Measurements from ENCODE around the gene C20orf202.
"Not testable (repeated sequence)": the region's sequence is repeated elsewhere in the genome, so short reads cannot be mapped to it uniquely, and the experiment has no call there.

C20orf202 gene

DNA sequence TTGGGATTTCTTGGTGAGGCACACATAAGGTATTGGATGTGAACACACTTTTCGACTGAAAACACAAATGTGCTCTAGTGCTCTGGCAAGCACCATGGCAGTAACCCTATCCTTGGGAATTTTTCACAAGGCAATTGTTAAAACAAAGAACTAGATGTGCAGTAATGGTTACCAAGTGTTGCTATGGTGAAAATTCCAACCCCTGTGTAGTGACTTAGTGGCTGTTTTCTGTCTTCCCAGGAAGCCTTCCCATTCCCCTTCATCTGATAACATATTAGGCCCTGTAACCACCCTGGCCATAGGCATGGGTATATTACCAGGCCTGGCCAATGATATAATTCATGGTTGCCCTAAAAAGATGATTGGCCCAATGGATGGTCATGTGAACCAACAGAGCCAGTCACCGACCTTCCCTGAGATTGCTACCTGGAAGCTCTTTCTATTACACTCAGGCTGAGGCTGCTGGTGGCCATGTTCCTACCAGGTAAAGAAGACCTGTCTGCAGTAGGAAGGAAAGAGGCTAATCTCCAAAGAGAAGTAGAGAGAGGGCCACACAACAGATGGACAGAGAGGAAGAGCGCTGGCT, 4.1 kb downstream of the C20orf202 start:
- DNase-seq (ENCODE audit: low read depth in 4 of 4, low spot score in 1 of 4) = no peak

DNA sequence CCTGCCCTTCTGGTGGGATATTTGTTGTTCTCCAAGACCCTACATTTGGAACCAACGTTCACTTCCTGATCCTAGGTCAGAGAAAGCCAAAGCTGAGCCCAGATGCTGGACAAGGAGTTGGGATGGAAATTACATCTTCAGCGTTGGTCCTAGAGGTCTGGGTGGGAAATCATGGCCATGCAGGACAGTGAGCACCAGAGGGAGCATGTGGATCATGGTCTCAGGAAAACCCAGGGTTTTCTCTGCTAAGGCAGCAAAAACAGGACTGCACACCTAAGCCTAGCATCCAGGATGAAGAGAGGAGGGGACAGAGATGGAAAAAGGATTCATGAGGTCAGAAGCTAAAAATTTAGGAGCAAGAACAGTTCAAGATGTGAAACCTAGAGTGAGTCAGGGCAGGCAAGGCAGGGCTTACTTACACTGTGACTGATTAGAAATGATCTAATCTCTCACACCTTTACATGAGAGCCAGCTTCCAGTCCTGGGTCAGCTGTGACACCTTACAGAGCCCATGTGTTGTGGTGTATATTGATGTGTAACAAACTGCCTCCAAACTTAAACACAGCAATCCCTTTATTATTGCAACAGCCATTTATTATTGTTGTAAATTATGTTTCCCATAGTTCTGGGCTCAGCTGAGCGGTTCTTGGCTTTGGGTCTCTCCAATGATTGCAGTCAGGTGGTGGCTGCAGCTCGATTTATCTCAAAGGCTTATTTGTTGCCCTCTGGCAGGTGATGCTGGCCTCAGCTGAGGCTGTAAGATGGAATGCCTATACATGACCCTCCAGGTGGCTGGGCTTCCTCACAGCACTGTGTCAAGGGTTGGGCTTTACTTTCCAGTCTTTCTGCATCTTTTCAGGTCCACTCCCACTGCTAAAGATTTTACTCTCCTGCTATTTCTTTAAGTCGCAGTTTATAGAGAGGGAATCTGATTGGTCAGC, 6.5 kb downstream of the C20orf202 start:
- DNase-seq (ENCODE audit: low read depth in 4 of 4, low spot score in 1 of 4) = no peak

- DNase-seq (ENCODE audit: low read depth in 4 of 4, low spot score in 1 of 4) = no peak
Observed at GRCh38 chr20:1210501-1210900, 7.2 kb downstream of the C20orf202 start.

GRCh38 chr20:1212023-1212422, 8.8 kb downstream of the C20orf202 start:
- DNase-seq (ENCODE audit: low read depth in 4 of 4, low spot score in 1 of 4) = no peak

DNA sequence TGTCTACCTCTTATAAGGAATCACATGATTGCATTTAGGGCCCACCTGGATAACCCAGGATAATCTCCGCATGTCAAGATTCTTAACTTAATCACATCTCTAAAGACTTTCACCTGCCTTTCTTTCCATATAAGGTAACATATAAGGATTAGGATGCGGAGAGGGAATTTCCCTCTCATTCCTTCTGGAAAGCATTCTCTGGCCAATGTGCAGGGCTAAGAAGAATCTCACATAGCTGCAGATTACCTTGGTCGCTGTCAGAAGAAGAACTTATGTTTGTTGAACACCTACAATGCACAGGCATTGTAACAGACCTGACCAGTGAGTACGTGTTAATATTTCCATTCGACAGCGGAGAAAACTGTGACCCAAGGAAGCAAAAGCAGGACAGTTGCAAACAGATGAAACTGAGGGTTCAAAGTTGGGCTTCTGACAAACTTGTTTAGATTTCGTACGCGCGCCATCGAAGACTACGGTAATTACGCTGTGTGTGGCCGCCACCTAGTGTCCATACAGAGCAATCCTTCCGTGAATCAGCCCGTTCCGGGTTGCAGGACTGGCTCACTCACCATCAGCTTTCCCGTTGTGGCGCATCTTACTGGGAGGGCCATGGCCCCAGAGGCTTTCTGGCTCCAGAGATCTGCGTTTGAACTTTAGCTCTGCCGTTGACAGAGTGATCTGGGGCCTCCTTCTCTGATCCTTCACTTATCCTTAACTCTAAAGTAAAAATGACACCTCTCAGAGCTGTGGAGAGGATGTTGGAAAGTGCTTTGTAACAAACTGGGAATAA, 9.5 kb downstream of the C20orf202 start:
- peak in 3 of 4 experiments; percentile 38 to 56 (median 51) for DNase-seq (ENCODE audit: low read depth in 4 of 4, low spot score in 1 of 4)

DNA sequence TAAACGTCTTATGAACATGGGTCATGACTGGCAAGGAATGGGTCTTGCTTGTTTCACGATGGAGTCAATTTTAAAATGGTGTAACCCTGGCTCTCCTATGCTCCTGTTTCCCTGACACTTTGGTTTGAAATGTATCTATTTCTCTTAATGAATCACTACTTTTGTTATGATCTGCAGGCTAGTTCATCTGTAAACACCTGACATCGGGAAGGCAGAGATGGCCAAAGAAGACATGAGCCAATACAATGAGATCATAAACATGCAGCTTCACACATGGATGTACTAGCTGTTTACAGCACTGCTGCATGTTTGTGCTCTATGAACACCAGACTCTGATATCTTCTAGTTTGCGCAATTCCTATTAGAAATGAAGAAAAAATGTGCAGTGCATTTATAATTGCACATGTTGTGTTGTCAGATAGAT, 11.6 kb downstream of the C20orf202 start:
- no peak for DNase-seq (ENCODE audit: low read depth in 4 of 4, low spot score in 1 of 4)

DNA sequence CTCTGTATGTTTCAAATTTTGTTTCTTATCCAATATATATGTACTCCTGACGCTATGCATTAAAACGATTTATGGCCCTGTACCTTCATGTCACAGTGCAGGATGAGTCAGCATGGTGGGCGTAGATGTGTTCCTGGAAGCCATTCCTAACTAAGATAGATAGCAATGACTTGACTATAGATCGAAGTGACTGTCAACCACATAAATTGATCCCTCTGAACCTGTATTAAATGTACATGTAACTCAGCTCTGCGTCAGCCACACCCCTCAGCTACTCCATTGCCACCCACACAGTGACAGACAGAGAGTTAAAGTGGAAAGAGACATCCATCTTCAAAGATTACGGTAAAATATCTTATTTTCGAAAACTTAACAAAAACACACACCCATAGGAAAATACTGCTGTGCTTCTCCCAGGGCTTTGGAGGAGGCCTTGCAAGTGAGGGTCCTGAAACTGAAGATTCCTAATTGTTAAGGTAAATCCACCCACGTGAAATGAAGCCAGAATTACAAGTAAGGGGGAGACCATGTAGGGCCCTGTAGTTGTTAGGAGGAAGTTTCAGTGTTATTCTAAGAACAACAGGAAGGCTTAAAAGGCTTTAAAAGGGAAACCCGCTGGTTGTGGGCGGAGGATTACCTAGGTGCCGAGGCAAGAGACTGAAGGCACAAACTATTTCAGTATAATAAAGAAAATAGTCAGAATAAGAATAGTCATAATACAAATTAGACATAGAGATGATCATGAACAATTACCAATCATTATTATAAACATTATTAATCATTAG, 12.3 kb downstream of the C20orf202 start:
- DNase-seq (ENCODE audit: low read depth in 4 of 4, low spot score in 1 of 4) = peak in 2 of 4 experiments; percentile 25 to 57

- DNase-seq (ENCODE audit: low read depth in 4 of 4, low spot score in 1 of 4) = not testable (repeated sequence)
Observed at GRCh38 chr20:1216527-1217427, 13.5 kb downstream of the C20orf202 start.

- DNase-seq (ENCODE audit: low read depth in 4 of 4, low spot score in 1 of 4) = not testable (repeated sequence)
Observed at GRCh38 chr20:1222750-1223149, 19.5 kb downstream of the C20orf202 start.

GRCh38 chr20:1224205-1224890, 21.1 kb downstream of the C20orf202 start:
- no peak for DNase-seq (ENCODE audit: low read depth in 4 of 4, low spot score in 1 of 4)

DNA sequence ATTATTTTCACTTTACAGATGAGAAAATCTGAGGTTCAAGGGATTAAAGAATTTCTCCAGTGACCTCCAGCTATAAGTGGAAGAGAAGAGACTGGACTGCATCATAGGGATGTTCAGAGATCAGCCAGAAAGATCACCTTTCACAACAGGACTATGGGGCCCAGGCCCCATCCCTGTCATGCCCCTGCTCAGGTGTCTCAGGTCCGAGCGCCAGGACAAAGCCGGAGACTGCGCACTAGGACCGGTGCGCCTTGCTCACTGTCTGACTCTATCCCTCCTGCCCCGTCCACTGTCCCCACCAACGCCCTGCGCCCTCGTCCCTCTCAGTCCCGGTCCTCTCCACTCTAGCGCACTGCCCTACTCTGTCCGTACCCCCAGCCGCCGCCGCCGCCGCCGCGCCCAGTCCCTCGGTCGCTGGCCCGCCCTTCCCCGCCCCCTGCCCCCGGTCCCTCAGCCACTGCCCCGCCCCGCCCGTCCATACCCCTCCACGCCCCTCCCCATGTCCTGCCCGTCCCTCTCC, 22.1 kb downstream of the C20orf202 start:
- no peak for DNase-seq (ENCODE audit: low read depth in 4 of 4, low spot score in 1 of 4)

DNA sequence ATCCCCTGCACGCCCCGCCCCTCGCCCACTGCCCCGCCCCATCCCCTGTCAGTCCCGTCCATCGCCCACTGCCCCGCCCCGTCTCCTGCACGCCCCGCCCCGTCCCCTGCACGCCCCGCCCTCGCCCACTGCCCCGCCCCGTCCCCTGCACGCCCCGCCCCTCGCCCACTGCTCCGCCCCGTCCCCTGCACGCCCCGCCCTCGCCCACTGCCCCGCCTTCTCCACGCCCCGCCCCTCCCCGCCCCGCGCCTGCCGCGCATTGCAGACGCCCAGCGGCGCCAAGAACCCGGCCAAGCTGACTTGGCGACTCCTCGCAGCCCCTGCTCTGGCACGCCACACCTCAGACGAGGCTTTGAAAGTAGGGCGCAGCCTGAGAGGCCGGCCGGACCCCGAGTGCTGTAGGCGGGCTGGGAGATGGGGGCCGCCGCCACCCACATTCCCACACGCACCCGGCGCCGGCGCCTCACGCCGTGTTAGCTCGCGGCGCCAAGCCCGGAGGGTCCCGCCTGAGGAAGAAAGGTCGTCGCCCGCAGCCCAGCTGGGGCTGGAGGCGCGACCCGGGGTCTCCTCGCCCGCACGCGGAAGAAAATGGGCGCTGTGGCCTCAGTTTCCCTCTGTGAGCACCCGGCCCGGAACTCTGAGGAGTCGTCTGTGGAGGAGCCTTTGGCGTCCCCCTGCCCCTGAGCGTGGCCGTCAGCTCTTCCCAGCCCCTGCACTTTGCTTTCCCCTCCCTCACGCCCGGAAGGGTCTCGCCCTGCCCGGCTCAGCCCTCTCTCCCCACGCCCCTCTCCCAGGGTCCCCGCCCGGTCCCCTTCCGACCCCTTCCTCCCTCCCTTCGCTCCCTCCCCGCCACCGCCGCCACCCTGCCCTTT, 22.8 kb downstream of the C20orf202 start, which contains the start of gene RAD21L1:
RAD21L1 (plus strand) TSS at position 262 of the 872 bp plus-strand sequence. CDS start 2,410 bp downstream, outside the sequence.
- DNase-seq (ENCODE audit: low read depth in 4 of 4, low spot score in 1 of 4) = peak; percentile 71 to 86 (median 77)

GRCh38 chr20:1229541-1229940, 26.3 kb downstream of the C20orf202 start:
- no peak for DNase-seq (ENCODE audit: low read depth in 4 of 4, low spot score in 1 of 4)

DNA sequence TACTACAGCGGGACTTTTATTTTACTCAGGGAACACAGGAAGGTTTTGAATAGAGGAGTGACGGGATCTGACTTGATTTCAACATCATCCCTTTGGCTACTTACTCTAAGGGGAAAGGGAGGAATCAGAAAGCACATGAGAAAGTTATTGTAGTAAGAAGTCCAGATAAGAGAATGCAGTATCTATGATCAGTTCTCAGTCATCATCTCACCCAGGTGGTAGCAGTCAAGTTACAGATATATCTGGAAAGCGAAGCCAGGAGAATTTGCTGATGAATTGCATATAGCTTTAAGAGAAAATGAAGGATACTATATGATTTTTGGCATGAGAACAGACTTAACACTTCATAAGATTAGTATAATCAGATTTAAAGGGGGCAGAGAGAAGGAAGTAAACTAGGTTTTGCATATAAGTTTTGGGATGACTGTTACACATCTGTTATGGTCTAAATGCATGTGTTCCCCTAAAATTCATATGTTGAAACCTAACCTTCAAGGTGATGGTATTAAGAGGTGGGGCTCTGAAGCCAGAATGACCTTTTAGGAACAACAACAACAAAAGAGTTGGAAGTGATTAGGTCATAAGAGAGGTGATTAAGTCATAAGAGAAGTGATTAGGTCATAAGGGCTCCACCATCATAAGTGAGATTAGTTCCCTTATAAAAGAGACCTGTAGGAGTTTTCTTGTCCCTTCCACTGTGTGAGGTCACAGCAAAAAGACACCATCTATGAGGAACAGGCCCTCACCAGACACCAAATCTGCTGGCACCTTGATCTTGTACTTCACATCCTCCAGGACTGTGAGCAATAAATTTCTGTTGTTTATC, 29.2 kb downstream of the C20orf202 start:
- no peak for DNase-seq (ENCODE audit: low read depth in 4 of 4, low spot score in 1 of 4)

DNA sequence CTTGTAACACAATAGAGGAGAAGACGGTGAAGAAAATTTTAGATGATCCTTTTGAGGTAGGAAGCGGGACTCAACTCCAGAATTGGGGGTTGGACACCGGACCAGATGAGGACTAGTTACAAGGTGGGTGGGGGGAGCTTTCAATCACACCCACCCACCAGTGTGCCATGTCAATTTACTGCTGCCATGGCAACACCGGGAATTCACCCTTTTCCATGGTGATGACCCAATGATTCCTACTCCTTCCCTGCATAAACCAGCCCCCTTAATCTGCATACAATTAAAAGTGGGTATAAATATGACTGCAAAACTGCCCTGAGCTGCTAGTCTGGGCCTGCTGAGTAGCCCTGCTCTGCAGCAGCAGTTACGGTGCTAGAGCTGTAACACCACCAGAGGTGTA, 37.3 kb downstream of the C20orf202 start:
- no peak for DNase-seq (ENCODE audit: low read depth in 4 of 4, low spot score in 1 of 4)

DNA sequence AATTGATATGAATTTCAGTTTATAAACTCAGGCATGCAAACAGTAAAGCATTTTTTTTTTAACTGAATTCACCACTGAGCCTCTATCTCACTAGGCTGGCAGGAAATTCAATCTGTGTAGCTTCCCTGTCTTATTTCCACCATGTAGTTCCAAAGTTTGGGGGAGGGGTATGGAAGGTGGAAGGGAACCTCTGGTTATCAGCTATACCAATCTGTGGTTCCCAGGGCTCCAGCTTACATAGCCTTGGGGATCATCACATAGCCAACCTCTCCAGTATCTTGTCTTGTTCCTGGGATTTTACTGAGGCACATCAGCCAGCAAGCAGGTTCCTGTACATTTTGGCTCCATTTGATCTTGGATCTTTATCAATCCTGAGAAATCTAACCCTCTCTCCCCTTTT, 38.2 kb downstream of the C20orf202 start:
- DNase-seq (ENCODE audit: low read depth in 4 of 4, low spot score in 1 of 4) = no peak

DNA sequence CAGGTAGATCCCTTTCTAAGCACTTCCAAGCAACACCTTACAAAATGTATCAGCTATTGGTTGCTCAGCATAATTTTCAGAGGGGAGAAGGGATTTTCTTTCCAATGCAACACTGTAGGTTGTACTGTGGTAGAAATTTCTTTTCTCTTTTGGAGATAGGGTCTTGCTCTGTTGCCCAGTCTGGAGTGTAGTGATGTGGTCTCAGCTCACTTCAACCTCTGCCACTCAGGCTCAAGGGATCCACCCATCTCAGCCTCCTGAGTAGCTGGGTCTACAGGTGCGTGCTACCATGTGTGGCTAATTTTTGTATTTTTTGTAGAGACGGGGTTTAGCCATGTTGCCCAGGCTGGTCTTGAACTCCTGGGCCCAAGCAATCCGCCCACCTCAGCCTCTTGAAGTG, 38.8 kb downstream of the C20orf202 start:
- DNase-seq (ENCODE audit: low read depth in 4 of 4, low spot score in 1 of 4) = no peak
